BE2C (cell line): Measurements from ENCODE around the gene ARX.

Experiments used
- DNase-seq: peaks from one replicate; pipeline ENCODE4 v3.0.0-alpha.2; 2020
- H3K27me3 ChIP-seq: fragments of 250-450 bp; sonication (Bioruptor Pico); 2 replicates; pipeline ENCODE4 v1.5.1; 2020; ENCODE audit warnings: mild to moderate bottlenecking
- H3K36me3 ChIP-seq: fragments of 250-450 bp; sonication (Bioruptor Pico); 2 replicates; pipeline ENCODE4 v1.5.1; 2020; ENCODE audit warnings: mild to moderate bottlenecking
- H3K4me1 ChIP-seq: fragments of 250-450 bp; sonication (Bioruptor Pico); 2 replicates; pipeline ENCODE4 v1.5.1; 2020
- H3K4me3 ChIP-seq: 2 replicates; pipeline ENCODE4 v1.5.1; 2011; ENCODE audit warnings: low read depth, low read length
- H3K9me3 ChIP-seq: fragments of 250-450 bp; sonication (Bioruptor Pico); 2 replicates; pipeline ENCODE4 v1.5.1; 2020
- CTCF ChIP-seq: IDR thresholded peaks from 2 replicates; pipeline ENCODE4 v1.5.1; 2012; ENCODE audit warnings: mild to moderate bottlenecking, low read depth, low read length

ARX gene

GRCh38 chrX:24963823-24964222 lies 51.9 kb downstream of the ARX start:
- Histone ChIP-seq H3K4me3 (no peak overlapping the region), H3K9me3 (no peaks in the 10 kb centered on the region), H3K27me3 (no peaks in the 10 kb centered on the region), H3K4me1 (no peaks in the 10 kb centered on the region), H3K36me3 (no peaks in the 10 kb centered on the region)
- TF ChIP-seq CTCF: no peak
- no peak for DNase-seq

- no peak for TF ChIP-seq CTCF
- Histone ChIP-seq H3K9me3 (no peaks in the 10 kb centered on the region), H3K27me3 (no peaks in the 10 kb centered on the region), H3K4me3 (no peak overlapping the region), H3K4me1 (no peaks in the 10 kb centered on the region), H3K36me3 (no peaks in the 10 kb centered on the region)
- no peak for DNase-seq
These were observed 54.0 kb downstream of the ARX start for GRCh38 chrX:24961809-24962208.

GRCh38 chrX:24956828-24957227 lies 58.9 kb downstream of the ARX start:
- no peak for TF ChIP-seq CTCF
- Histone ChIP-seq H3K27me3 (no peaks in the 10 kb centered on the region), H3K9me3 (no peaks in the 10 kb centered on the region), H3K4me3 (no peak overlapping the region), H3K36me3 (no peaks in the 10 kb centered on the region), H3K4me1 (no peaks in the 10 kb centered on the region)
- peak; percentile 6 for DNase-seq

GRCh38 chrX:24955372-24955930 lies 60.3 kb downstream of the ARX start:
- no peaks in the 10 kb centered on the region for H3K36me3 ChIP-seq
- H3K4me3 ChIP-seq: no peak overlapping the region
- no peaks in the 10 kb centered on the region for H3K4me1 ChIP-seq
- no peak for TF ChIP-seq CTCF
- DNase-seq: no peak
- no peaks in the 10 kb centered on the region for H3K9me3 ChIP-seq
- H3K27me3 ChIP-seq: no peaks in the 10 kb centered on the region

- H3K4me3 ChIP-seq: no peak overlapping the region
- no peaks in the 10 kb centered on the region for H3K36me3 ChIP-seq
- H3K27me3 ChIP-seq: no peaks in the 10 kb centered on the region
- H3K4me1 ChIP-seq: no peaks in the 10 kb centered on the region
- no peak for DNase-seq
- no peak for TF ChIP-seq CTCF
- no peaks in the 10 kb centered on the region for H3K9me3 ChIP-seq
These were observed 61.0 kb downstream of the ARX start for GRCh38 chrX:24954732-24955131.
